K562 treated with DMSO at 1 percent for 12 hours (cell line): Measurements from ENCODE around the gene ZNF853. TPM values are rescaled to one million over a fixed set of nuclear protein-coding genes. Genes with fewer than 3 reads are reported as not detected.

Experiments
- total RNA-seq: library from RNA; unstranded; fragments of 300-600 nt; gene quantifications from 2 replicates; pipeline ENCODE4 v1.2.3, GENCODE V29; 2022; ENCODE audit not compliant: insufficient read depth

The ZNF853 gene
- not detected in 2 replicates for total RNA-seq

DNA sequence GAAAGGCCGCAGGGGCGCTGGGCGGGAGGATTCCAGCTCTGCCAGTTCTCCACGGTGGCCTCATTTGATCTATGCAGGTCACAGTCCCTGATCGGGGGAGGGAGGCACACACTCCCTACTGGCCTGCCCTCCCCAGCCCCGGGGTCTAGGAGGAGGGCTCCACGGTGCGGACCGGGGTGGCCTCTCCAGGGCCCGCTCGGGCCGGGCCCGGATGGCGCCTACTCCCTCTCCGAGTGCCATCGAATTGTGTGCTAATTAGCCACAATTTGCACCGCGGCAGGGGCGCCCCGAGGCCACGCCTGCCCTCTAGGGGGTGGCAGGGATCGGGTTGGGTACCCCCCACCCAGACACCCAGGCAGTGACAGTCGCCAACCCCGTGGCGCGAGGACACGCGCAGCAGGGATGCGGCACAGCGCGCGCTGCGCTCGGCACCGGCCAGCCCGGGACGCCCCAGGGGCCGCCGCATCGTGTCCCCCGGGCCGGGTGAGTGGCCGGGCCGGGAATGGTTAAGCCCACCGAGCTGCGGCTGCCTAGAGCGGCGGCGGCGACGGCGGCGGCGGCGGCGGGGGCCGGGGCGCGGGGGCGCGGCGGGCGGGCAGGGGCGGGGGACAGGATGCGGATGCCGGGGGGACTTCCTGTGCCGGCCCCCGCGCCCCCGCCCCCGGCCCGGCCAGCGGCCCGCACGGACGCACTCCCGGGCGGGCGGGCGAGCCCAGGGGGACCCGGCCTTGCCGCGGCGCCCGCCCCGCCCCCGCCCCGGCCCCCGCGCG is at the start of gene ZNF853:
TSS of gene ZNF853 (plus strand) at position 658 of the 770 bp plus-strand sequence. CDS start 565 bp downstream, outside the sequence.

GRCh38 chr7:6577369-6578113 is 37.9 kb upstream of the ZNF853 start, which contains the start of gene ZDHHC4:
ZDHHC4 (plus strand) TSS chr7:6577454; CDS start chr7:6580562, 3,108 bp downstream.

DNA sequence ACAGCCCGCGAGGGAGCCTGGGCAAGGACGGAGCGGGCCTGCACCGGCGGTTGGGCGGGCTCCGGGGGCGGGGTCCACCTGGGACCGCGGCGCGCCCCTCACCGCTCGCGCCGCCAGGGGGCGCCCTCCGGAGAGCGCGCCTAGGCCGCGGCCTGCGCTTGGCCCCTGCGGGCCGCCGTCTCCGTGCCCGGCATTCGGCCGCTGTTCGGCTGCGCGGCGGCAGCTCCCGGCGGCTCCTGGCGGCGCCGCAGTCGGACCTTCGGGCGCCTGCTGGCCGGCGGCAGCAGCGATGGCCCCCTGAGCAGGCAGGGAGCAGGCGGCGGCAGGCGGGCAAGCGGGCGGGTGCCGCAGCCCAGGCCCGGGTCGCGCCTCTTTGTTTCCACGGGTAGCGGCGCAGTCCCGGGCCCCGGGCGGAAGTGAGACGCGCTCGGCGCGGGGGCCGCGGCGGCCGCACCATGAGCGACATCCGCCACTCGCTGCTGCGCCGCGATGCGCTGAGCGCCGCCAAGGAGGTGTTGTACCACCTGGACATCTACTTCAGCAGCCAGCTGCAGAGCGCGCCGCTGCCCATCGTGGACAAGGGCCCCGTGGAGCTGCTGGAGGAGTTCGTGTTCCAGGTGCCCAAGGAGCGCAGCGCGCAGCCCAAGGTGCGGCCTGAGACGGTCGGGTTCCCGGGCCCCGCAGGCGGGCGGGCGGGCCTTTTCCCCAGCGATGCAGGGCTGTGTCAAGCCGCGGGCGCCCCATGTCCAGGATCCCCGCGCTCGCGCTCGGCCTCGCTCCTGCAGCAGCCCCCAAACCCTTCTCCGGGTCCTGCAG is 25.4 kb upstream of the ZNF853 start, which contains the start of gene INTS15:
TSS of gene INTS15 (plus strand) at position 193 of the 816 bp plus-strand sequence. CDS start at position 456, 263 bp downstream.

GRCh38 chr7:6636741-6637543 is 21.5 kb downstream of the ZNF853 start, which contains the start of gene ZNF316:
ZNF316 (plus strand) TSS chr7:6637318; CDS start chr7:6642410, 5,092 bp downstream.

Other genes with a start within 250 kb of the ZNF853 start
- 141 and 196 TPM in 2 replicates for gene RAC1, start 241.1 kb upstream of the ZNF853 start, total RNA-seq
- gene DAGLB, start 167.7 kb upstream of the ZNF853 start, total RNA-seq: 11.5 and 29.1 TPM in 2 replicates
- gene KDELR2, start 131.5 kb upstream of the ZNF853 start, total RNA-seq: 59.2 and 92.4 TPM in 2 replicates
- not detected in 2 replicates for gene GRID2IP, start 64.1 kb upstream of the ZNF853 start, total RNA-seq
- 88.6 and 91.4 TPM in 2 replicates for gene ZDHHC4, start 38.2 kb upstream of the ZNF853 start, total RNA-seq
- 46.8 and 65.1 TPM in 2 replicates for gene INTS15, start 25.6 kb upstream of the ZNF853 start, total RNA-seq
- 14.9 and 28.4 TPM in 2 replicates for gene ZNF316, start 21.7 kb downstream of the ZNF853 start, total RNA-seq
- 11.3 and 13.7 TPM in 2 replicates for gene ZNF12, start 91.3 kb downstream of the ZNF853 start, total RNA-seq
- not detected in 2 replicates for gene RSPH10B2, start 138.5 kb downstream of the ZNF853 start, total RNA-seq
- 17.9 and 21.5 TPM in 2 replicates for gene CCZ1B, start 210.7 kb downstream of the ZNF853 start, total RNA-seq